CD4-positive, alpha-beta T cell treated with Interleukin-10 for 1 hour (primary cell): ENCODE data around the gene CACNB2.

Experiments used
- DNase-seq: peaks from one replicate; pipeline ENCODE4 v3.0.0-alpha.2; 2020

CACNB2 gene

DNA sequence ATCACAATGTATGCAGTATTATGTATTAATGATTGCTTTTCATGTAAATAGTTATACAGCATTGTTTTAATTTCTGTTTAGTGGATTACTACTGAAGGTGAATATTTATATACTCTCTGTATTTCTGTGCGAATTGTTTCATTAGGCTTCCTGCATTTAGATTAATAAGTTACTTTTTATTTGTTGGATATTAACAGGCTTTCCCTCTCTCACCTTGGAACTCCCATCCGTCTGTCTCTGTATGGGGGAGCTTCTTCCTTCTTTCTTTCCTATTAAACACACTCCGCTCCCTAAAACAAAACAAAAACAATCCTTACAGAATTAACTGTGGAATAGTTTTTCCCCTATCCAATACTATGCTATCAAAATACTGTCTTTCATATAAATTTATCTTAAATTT, 205.1 kb downstream of the CACNB2 start:
- DNase-seq, result no peak

DNA sequence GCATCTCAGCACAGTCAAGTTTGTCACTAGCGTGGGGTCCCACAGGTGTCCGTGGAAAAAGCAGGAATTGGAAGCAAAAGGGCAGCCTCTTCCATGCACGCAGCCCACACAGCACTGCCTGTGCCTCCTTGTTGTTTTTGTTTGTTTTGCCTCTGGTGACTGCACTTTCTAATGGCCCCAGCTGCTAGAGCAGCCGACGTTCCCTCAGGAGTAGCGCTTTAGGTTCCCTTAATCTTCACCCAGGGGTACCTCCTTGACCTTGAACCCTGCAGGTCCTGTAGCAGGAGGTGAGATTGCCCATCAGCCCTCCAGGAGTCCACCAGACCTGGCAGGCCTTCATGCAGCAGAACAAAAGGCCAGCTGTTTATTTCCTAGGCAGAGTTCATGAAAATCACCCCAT, 210.1 kb downstream of the CACNB2 start:
- no peak for DNase-seq

DNA sequence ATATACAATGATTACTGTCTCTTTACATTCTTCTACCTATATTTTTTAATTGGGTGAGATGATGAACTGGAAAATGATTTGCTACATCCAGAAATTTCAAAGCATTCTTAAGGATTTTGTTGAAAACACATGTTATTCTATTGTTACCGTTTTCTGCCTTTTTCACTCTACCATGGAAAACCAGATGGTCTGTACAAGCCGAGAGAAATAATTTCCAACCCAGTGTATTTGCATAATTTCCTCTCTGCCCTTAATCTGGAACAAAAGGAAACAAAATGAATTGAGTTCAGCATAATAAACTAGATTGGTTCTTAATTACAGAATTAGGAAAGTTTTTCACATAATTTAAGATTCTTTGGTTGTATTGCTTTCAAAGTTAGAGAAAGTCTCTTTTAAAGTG, 211.2 kb downstream of the CACNB2 start:
- DNase-seq, result no peak

GRCh38 chr10:18352175-18352574, 212.0 kb downstream of the CACNB2 start:
- no peak for DNase-seq

DNA sequence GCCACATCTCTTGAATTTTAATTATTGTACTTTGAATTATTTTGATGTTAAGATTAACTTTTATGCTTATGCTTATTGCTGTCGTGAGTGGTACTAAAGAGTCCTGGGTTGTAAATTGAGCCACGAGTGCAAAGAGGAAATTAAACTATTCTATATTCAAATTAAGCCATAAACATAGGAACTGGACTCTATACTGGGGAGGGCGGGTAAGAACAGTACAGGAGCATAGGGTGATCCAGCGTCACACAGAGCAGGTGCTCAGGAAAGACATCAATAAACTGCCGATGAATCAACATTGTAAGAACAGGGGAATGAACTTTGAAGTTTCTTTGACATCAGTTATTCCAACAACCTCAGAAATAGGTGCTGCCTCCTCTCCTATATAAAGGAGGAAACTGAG, 219.6 kb downstream of the CACNB2 start:
- DNase-seq, result no peak

DNA sequence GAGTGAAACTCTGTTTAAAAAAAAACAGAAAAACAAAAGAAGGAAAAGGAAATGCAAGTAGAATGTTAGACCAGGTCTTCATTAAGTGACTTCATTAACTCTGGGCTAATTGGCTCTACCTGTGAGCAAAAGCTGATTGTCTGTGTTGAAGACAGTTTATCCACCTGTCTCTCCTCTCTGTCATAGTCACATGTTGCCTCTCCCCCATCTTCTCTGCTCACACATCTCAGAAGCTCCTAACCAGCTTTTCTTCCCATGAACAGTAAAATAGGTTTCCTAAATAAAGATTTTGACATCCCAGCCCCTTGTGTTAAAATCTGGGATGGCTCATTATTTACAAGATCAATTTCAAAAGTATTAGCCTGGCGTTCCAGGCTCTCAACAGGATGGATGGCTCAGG, 222.7 kb downstream of the CACNB2 start:
- no peak for DNase-seq

- DNase-seq, result no peak
These were observed 225.0 kb downstream of the CACNB2 start for GRCh38 chr10:18364987-18365775.

DNA sequence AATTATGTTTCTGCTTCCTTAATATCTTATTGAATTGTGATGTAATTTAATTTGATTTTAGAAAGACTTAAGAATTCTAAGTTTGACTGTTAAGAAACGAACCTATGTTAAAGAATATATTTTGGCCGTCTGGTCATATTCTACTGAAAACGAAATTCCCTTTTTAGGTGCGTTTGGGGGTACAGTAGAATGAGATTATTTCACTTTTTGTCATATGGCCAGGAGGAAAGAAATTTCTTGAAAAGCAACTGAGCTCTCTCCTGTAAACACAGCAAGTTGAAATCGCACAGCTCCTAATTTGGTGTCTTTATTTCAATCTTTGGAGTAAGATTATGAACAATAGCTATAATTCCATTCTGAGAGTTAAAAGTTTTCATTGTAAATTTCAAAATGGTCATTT, 227.6 kb downstream of the CACNB2 start:
- no peak for DNase-seq

GRCh38 chr10:18368273-18368672, 228.0 kb downstream of the CACNB2 start:
- no peak for DNase-seq

GRCh38 chr10:18368682-18369081, 228.5 kb downstream of the CACNB2 start:
- DNase-seq, result no peak

- DNase-seq, result no peak
These were observed 229.7 kb downstream of the CACNB2 start for GRCh38 chr10:18369859-18370473.

DNA sequence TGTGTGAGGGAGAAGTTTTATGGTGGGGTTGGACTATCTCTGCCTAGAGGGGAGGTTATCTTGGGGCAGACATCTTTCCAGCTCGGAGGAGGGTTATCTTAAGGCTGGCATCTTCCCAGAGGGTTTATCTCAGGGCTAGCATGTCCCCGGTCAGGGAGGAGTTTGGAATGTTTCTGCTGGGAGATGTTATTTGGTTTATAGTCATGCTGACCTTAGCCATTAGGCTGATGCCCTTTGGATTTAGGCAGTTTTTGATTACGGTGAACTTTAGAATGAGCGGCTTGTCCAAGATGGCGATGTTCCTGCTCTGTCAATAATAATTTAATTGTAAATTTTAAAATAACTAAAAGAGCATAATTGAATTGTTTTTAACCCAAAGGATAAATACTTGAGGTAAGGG, 236.4 kb downstream of the CACNB2 start:
- no peak for DNase-seq

GRCh38 chr10:18377898-18378297, 237.7 kb downstream of the CACNB2 start:
- no peak for DNase-seq

DNA sequence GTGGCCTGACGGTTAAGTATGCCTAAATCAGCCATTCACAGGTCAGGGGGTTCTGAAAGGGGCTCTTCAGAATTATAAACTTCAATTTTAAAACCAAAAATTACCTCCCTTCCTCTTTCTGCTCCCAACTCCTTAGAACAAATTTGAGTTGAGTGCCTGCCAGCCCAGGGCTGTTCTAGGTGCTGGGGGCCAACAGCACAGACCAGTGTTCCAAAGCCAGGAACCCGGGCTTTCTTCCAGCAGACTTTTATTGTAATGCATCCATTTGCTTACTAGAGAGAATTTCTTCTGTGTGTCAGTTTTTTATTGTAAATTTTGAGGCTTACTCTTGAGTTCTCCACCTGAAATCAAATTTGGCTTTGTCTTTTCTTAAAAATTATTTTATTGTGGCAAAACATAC, 238.5 kb downstream of the CACNB2 start:
- no peak for DNase-seq

- DNase-seq, result no peak
These were observed 241.5 kb downstream of the CACNB2 start for GRCh38 chr10:18381679-18382078.

GRCh38 chr10:18397906-18398305, 257.7 kb downstream of the CACNB2 start:
- no peak for DNase-seq

- DNase-seq, result no peak
These were observed 258.9 kb downstream of the CACNB2 start for GRCh38 chr10:18399158-18399557.

DNA sequence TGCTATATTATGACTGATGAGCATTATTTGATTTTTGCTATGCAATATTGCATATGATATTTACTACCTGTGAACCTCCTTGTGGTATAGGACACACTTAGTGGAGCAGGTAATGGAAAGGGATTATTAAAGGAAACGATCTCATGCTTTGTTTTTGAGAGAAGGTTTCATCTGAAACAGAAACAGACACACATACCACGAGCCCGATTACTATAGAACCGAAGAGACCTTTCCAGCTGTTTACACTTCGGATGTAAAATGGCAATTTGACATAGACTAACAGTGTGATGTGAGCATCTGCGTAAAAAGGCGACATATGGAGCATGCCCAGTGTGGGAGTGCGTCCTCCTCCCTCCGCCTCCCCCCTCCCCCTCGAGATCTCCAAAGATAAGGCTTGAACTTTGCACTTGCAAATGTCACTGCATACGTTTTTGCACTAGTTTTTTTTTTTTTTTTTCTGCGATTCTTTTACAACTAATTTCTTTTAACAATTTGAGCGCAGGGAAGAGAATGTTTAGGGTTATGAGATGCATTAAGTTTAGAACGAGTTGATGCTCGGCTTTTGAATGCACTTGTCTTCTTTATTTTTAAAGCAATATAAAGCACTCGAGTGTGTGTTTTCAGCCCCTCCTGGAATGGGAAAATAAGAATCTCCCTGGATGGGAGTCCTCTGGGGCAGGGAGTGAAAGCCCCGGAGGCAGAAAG, 260.1 kb downstream of the CACNB2 start:
- DNase-seq, result no peak

DNA sequence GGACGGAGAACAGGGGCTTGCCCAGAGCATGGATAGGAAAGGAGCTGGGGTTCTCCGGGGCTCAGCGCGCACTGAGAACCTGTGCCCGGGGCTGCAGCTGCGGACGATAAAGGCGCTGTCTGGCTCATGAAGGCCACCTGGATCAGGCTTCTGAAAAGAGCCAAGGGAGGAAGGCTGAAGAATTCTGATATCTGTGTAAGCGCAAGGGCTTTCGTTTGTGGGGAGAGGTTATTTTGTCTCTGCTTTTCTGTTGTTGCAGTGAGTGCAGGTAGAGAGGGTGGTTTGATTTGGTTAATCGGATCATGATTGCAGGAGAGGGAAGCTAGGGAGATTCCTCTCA, 260.7 kb downstream of the CACNB2 start:
- DNase-seq, result no peak

DNA sequence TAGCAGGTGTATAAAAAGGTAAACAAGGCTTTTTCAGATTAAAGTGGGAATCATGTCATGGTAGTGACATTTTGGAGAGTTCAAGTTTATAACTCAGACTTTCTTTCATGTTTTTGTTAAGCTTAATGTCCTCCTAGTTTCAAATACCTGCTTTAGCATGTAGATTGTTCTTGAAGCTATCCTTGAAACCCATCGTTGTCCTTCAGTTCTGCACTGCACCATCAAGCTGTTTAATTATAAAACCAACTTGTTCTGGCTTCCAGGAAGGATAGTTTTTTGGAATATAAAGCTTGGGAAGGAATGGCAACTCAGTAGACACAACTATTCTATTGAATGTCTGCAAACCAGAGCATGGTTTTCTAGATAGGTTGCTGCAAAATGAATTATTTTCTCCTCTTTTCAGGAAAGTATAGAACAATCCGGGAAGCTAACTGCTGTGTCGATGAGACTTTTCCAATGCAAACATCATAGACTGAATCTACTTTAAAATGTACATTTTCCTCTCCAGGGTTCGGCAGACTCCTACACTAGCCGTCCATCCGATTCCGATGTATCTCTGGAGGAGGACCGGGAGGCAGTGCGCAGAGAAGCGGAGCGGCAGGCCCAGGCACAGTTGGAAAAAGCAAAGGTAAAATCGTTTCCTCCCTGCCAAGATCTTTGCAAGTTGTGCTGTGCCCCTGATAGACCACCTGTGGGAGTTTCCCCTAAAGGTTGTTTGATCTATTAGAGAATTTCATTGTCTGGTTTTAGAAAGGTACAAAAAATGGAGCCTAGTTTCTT, 261.4 kb downstream of the CACNB2 start:
- DNase-seq, result no peak

GRCh38 chr10:18402853-18403252, 262.6 kb downstream of the CACNB2 start:
- no peak for DNase-seq

DNA sequence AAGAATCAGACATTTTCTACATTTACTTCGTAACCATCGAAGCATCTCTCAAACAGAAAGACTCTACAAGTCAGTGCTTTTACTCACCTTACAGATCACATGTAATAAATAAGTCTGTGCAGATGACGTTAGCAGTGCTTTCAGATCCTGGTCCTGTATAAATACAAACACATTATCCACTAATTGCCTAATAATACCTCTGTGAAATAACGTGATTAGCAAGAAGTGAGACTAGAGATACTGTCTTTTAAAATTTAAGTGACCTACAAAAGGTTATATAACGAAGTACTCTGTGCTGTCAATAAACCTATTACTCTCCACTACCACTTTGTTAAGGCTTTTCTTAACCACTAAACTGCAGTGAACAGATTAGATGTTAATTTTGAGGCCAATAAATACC, 264.3 kb downstream of the CACNB2 start:
- DNase-seq, result no peak

DNA sequence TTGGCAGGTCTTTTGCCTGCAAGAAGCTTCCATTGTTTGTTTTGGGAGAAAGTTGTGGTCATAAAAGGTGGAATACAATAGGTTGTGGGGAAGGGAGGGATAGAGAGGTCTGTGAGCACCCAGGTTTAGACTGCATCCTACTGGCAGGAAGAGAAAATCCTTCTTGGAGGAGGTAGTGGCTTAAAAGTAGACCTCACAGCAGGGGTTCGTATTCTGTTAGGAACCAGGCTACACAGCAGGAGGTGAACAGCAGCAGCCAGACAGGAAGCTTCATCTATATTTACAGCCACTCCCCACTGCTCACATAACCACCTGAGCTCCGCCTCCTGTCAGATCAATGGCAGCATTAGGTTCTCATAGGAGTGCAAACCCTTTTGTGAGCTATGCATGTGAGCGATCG, 265.9 kb downstream of the CACNB2 start:
- no peak for DNase-seq
